Measurements from ENCODE around the gene SLC10A1. TPM values are rescaled to one million over a fixed set of nuclear protein-coding genes. Genes with fewer than 3 reads are reported as not detected.

SLC10A1 gene
- total and polyA plus RNA-seq, 2 of the 8 experiments (the other 6 are each of a cell fraction or from before 2014, with no cell fraction given), result not detected

DNA sequence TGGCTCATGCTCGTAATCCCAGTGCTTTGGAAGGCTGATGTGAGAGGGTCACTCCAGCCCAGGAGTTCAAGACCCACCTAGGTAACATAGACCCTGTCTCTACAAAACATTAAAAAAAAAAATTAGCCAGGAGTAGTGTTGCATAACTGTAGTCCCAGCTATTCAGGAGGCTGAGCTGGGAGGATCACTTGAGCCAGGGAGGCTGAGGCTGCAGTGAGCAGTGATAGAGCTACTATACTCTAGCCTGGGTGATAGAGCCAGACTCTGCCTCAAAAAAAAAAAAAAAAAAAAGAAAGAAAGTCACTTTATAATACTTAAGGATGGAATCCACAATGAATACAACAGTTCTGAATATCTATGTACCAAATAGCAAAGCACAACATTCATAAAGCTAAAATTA lies 10.2 kb upstream of the SLC10A1 start (continued):
- TF ChIP-seq, protein P1, sequence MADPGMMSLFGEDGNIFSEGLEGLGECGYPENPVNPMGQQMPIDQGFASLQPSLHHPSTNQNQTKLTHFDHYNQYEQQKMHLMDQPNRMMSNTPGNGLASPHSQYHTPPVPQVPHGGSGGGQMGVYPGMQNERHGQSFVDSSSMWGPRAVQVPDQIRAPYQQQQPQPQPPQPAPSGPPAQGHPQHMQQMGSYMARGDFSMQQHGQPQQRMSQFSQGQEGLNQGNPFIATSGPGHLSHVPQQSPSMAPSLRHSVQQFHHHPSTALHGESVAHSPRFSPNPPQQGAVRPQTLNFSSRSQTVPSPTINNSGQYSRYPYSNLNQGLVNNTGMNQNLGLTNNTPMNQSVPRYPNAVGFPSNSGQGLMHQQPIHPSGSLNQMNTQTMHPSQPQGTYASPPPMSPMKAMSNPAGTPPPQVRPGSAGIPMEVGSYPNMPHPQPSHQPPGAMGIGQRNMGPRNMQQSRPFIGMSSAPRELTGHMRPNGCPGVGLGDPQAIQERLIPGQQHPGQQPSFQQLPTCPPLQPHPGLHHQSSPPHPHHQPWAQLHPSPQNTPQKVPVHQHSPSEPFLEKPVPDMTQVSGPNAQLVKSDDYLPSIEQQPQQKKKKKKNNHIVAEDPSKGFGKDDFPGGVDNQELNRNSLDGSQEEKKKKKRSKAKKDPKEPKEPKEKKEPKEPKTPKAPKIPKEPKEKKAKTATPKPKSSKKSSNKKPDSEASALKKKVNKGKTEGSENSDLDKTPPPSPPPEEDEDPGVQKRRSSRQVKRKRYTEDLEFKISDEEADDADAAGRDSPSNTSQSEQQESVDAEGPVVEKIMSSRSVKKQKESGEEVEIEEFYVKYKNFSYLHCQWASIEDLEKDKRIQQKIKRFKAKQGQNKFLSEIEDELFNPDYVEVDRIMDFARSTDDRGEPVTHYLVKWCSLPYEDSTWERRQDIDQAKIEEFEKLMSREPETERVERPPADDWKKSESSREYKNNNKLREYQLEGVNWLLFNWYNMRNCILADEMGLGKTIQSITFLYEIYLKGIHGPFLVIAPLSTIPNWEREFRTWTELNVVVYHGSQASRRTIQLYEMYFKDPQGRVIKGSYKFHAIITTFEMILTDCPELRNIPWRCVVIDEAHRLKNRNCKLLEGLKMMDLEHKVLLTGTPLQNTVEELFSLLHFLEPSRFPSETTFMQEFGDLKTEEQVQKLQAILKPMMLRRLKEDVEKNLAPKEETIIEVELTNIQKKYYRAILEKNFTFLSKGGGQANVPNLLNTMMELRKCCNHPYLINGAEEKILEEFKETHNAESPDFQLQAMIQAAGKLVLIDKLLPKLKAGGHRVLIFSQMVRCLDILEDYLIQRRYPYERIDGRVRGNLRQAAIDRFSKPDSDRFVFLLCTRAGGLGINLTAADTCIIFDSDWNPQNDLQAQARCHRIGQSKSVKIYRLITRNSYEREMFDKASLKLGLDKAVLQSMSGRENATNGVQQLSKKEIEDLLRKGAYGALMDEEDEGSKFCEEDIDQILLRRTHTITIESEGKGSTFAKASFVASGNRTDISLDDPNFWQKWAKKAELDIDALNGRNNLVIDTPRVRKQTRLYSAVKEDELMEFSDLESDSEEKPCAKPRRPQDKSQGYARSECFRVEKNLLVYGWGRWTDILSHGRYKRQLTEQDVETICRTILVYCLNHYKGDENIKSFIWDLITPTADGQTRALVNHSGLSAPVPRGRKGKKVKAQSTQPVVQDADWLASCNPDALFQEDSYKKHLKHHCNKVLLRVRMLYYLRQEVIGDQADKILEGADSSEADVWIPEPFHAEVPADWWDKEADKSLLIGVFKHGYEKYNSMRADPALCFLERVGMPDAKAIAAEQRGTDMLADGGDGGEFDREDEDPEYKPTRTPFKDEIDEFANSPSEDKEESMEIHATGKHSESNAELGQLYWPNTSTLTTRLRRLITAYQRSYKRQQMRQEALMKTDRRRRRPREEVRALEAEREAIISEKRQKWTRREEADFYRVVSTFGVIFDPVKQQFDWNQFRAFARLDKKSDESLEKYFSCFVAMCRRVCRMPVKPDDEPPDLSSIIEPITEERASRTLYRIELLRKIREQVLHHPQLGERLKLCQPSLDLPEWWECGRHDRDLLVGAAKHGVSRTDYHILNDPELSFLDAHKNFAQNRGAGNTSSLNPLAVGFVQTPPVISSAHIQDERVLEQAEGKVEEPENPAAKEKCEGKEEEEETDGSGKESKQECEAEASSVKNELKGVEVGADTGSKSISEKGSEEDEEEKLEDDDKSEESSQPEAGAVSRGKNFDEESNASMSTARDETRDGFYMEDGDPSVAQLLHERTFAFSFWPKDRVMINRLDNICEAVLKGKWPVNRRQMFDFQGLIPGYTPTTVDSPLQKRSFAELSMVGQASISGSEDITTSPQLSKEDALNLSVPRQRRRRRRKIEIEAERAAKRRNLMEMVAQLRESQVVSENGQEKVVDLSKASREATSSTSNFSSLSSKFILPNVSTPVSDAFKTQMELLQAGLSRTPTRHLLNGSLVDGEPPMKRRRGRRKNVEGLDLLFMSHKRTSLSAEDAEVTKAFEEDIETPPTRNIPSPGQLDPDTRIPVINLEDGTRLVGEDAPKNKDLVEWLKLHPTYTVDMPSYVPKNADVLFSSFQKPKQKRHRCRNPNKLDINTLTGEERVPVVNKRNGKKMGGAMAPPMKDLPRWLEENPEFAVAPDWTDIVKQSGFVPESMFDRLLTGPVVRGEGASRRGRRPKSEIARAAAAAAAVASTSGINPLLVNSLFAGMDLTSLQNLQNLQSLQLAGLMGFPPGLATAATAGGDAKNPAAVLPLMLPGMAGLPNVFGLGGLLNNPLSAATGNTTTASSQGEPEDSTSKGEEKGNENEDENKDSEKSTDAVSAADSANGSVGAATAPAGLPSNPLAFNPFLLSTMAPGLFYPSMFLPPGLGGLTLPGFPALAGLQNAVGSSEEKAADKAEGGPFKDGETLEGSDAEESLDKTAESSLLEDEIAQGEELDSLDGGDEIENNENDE (IDR thresholded peaks at IDR 0.05; ENCODE audit: insufficient replicate concordance, low read length), result no peak
- TF ChIP-seq, protein P2, sequence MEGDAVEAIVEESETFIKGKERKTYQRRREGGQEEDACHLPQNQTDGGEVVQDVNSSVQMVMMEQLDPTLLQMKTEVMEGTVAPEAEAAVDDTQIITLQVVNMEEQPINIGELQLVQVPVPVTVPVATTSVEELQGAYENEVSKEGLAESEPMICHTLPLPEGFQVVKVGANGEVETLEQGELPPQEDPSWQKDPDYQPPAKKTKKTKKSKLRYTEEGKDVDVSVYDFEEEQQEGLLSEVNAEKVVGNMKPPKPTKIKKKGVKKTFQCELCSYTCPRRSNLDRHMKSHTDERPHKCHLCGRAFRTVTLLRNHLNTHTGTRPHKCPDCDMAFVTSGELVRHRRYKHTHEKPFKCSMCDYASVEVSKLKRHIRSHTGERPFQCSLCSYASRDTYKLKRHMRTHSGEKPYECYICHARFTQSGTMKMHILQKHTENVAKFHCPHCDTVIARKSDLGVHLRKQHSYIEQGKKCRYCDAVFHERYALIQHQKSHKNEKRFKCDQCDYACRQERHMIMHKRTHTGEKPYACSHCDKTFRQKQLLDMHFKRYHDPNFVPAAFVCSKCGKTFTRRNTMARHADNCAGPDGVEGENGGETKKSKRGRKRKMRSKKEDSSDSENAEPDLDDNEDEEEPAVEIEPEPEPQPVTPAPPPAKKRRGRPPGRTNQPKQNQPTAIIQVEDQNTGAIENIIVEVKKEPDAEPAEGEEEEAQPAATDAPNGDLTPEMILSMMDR (IDR thresholded peaks at IDR 0.05; ENCODE audit: control extremely low read depth in 1 of 3, insufficient read depth in 1 of 3, low read depth in 1 of 3, low read length in 3 of 3), result no peak
- TF ChIP-seq SIX5 (IDR thresholded peaks at IDR 0.05; ENCODE audit: low read depth, low read length) (no peak), CREB1 (IDR thresholded peaks at IDR 0.05) (no peak), JUN (IDR thresholded peaks at IDR 0.05; ENCODE audit: low read depth, low read length) (no peak), TAF7 (optimal IDR thresholded peaks at IDR 0.05; ENCODE audit: borderline replicate concordance, low read depth, low read length) (no peak), CBX5 (IDR thresholded peaks at IDR 0.05; ENCODE audit: low read depth, low read length) (no peak)
- TF ChIP-seq, protein P3, sequence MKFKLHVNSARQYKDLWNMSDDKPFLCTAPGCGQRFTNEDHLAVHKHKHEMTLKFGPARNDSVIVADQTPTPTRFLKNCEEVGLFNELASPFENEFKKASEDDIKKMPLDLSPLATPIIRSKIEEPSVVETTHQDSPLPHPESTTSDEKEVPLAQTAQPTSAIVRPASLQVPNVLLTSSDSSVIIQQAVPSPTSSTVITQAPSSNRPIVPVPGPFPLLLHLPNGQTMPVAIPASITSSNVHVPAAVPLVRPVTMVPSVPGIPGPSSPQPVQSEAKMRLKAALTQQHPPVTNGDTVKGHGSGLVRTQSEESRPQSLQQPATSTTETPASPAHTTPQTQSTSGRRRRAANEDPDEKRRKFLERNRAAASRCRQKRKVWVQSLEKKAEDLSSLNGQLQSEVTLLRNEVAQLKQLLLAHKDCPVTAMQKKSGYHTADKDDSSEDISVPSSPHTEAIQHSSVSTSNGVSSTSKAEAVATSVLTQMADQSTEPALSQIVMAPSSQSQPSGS (IDR thresholded peaks at IDR 0.05; ENCODE audit: low read length), result no peak

Measured in H1 (cell line).